NCI-H2227 treated with DMSO at 0.1 percent for 48 hours (cell line): Measurements from ENCODE around the gene CEACAM19.
"Not testable (repeated sequence)": the region's sequence is repeated elsewhere in the genome, so short reads cannot be mapped to it uniquely, and the experiment has no call there.

Experiments
- DNase-seq: peaks from one replicate; lab custom pipeline; 2025; lab: John Stamatoyannopoulos, UW

Gene CEACAM19

DNA sequence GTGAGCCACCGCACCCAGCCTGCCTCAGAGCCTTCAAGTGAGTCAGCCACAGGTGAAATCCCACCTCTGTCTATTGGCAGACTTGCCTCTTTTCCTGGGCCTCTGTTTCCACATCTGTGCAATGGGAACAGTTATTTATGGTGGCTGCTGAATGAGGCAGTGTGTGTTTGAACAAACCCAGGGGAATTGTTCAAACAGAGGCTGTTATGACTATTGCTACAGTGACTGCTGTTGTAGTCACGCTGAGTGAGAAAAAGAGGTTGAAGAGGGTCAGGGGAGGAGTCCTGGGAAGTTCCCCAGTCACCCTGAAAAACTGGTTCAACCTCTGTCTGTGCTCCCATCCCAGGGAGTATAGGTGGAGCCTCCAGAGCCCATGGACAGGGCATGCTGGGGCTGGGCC lies at the start of gene CEACAM19:
Gene CEACAM19, plus strand, starts transcription at position 83 of the 400 bp plus-strand sequence. CDS start 450 bp downstream, outside the sequence.
- no peak for DNase-seq

GRCh38 chr19:44623080-44623479 lies 48.2 kb upstream of the CEACAM19 start:
- DNase-seq = no peak

GRCh38 chr19:44623626-44624025 lies 47.7 kb upstream of the CEACAM19 start:
- no peak for DNase-seq

GRCh38 chr19:44624840-44625354 lies 46.4 kb upstream of the CEACAM19 start:
- no peak for DNase-seq

GRCh38 chr19:44625637-44626036 lies 45.6 kb upstream of the CEACAM19 start:
- DNase-seq = not testable (repeated sequence)

GRCh38 chr19:44626048-44626624 lies 45.1 kb upstream of the CEACAM19 start:
- no peak for DNase-seq

DNA sequence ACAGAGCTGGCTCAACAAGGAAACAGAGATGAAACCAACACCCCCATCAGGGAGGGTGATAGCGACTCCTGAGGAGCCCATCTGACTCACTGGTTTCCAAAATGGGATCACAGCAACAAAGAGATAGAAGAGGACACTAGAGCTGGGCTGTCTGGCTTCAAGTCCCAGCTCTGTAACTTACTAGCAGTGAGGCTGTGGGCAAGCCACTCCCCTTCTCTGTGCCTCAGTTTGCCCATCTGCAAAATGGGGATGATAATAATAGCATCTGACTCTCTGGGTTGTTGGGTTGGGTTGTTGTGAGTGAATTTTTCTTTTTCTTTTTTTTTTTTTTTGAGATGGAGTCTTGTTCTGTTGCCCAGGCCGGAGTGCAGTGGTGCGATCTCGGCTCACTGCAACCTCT lies 43.7 kb upstream of the CEACAM19 start:
- DNase-seq = no peak

DNA sequence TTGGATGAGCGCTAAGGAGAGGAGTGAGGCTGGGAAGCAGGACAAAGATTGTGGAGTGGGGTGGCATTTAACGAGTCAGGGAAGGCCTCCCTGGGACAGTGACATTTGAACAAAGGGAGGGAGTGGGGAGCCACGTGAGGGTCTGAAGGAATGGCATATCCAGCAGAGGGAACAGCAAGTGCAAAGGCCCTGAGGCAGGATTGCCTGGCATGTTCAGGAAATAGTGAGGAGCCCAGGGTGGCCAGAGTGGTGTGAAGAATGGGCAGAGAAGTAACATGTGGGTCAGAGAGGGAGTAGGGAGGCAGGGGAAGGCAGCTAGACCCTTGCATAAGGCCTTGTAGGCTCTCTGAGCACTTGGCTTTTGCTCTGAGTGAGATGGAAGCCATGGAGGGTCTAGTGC lies 42.5 kb upstream of the CEACAM19 start:
- no peak for DNase-seq

DNA sequence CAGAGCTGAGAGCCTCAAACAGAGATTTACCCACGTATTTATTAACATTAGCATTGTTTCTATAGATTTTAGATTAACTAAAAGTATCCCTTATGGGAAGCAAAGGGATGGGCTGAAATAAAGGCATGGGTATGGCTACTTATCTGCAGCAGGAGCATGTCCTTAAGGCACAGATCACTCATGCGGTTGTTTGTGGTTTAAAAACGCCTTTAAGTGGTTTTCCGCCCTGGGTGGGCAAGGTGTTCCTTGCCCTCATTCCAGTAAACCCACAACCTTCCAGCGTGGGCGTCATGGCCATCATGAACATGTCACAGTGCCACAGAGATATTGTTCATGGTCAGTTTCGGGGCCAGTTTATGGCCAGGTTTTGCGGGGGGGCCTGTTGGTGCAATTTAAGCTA lies 39.7 kb upstream of the CEACAM19 start:
- DNase-seq = not testable (repeated sequence)

GRCh38 chr19:44634058-44634457 lies 37.2 kb upstream of the CEACAM19 start:
- not testable (repeated sequence) for DNase-seq

- DNase-seq = no peak
Measured at GRCh38 chr19:44634785-44635184, 36.5 kb upstream of the CEACAM19 start.

GRCh38 chr19:44635581-44636438 lies 35.5 kb upstream of the CEACAM19 start:
- DNase-seq = no peak

DNA sequence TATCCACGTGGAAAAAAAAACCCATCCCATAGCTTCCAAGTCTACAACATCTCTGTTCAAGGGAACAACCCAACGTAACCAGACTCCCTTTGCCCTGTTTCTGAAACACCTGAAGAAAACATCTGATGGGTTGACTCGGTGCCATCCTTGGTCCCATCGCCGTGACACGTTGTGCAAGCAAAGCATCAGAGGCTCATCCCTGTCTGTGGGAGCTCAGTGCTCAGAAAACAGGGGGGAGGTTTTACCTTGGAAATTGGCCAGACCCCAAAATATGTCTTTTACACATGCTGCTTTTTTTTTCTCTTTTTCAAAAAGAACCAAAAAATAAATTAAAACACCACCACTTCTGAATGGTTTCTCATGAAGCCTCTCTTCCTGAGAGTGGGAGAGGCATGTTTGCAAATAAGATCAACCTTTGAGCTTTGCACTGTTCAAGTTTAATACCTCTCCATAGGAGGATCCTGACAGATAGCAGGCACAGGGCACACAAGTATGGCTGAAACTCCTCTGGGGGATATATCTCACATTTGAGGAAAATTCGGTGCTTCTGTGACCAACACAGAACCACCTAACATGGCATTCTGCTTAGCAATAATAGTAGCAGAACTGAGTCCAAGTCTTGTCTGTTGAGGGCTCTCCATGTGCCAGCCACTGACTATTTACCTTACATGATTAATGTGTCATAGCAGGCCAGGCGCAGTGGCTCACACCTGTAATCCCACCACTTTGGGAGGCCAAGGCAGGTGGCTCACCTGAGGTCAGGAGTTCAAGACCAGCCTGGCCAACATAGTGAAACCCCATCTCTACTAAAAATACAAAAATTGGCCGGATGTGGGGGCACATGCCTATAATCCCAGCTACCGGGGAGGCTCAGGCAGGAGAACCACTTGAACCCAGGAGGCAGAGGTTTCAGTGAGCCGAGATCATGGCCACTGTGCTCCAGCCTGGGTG lies 34.6 kb upstream of the CEACAM19 start:
- no peak for DNase-seq

- DNase-seq = no peak
Measured at GRCh38 chr19:44637390-44637764, 33.9 kb upstream of the CEACAM19 start.

GRCh38 chr19:44640518-44640917 lies 30.8 kb upstream of the CEACAM19 start:
- no peak for DNase-seq

DNA sequence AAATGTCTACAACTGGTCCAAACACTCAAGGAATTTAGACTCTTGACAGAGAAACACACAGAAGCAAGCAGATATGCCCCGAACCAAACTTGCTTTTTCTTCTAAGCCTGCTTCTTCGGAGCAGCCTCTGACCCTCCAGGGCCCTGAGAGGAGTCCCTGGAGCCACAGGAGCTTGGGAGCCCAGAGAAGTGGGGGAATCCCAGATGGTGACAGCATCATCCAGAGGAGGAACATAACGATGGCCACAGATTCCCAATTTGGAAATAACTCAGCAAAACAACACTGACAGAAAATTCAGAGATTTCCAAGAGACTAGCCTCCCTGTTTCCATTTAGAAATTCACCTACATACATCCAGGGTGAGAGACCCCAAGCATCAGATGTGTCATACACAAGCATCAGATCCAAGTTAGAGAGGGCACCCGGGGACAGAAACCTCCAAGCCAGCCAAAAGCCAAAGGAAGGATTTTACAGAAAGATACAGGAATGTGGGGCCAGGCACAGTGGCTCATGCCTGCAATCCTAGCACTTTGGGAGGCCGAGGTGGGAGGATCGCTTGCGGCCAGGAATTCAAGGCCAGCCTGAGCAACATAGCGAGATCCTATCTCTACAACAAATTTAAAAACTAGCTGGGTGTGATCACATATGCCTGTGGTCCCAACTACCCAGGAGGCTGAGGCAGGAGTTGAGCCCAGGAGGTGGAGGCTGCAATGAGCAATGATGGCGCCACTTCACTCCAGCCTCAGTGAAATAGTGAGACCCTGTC lies 29.6 kb upstream of the CEACAM19 start:
- DNase-seq = no peak

DNA sequence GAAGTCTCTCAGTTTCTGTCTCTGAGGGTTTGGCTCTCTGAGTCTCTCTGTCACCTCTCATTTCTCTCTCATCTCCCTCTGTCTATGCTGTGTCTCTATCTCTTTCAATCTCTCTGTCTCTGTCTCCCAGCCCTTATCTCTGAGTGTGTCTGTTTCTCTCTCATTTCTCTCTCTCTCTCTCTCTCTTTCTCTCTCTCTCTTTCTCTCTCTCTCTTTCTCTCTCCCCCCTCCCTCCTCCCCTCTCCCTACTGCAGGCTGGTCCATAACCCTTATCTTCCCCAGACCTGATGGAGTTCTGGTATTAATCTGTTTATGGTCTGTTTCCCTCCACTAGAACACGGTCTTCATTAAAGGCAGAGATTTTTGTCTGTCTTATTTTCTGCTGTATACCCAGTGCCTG lies 28.9 kb upstream of the CEACAM19 start:
- DNase-seq = no peak

DNA sequence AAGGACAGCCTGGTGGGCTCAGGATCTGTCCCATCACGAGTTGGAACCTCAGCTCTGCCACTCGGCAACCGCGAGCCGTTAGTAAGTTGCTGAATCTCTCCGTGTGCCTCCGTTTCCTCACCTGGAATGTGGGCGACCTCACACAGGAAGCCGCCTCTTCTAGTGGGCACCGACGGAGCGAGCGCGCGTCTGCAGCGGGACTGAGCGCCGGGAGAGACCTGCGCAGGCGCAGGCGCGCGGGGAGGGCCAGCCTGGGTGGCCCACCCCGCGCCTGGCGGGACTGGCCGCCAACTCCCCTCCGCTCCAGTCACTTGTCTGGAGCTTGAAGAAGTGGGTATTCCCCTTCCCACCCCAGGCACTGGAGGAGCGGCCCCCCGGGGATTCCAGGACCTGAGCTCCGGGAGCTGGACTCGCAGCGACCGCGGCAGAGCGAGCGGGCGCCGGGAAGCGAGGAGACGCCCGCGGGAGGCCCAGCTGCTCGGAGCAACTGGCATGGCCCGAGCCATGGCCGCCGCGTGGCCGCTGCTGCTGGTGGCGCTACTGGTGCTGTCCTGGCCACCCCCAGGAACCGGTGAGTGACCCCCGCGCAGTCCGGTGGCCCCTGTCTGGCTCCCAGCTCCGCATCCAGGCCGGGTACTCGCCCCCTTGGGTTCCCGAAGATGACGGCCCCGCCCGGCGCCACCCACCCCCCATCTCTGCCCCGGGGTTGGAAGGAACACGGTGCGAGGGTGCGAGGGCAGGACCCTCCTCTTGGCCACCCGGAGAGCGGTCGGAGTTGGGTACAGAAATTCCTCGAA lies 27.5 kb upstream of the CEACAM19 start, which contains the start of gene PVR:
Gene PVR, plus strand, starts transcription at position 306 of the 797 bp plus-strand sequence. Its CDS starts 187 bp downstream, at position 493.
- DNase-seq = peak; percentile 23

GRCh38 chr19:44644402-44645016 lies 26.8 kb upstream of the CEACAM19 start:
- DNase-seq = no peak
